ENCODE measurements around the gene CIBAR2.
A peak's percentile ranks its signal among the peaks of the same experiment; 100 is the strongest.

Gene CIBAR2

DNA sequence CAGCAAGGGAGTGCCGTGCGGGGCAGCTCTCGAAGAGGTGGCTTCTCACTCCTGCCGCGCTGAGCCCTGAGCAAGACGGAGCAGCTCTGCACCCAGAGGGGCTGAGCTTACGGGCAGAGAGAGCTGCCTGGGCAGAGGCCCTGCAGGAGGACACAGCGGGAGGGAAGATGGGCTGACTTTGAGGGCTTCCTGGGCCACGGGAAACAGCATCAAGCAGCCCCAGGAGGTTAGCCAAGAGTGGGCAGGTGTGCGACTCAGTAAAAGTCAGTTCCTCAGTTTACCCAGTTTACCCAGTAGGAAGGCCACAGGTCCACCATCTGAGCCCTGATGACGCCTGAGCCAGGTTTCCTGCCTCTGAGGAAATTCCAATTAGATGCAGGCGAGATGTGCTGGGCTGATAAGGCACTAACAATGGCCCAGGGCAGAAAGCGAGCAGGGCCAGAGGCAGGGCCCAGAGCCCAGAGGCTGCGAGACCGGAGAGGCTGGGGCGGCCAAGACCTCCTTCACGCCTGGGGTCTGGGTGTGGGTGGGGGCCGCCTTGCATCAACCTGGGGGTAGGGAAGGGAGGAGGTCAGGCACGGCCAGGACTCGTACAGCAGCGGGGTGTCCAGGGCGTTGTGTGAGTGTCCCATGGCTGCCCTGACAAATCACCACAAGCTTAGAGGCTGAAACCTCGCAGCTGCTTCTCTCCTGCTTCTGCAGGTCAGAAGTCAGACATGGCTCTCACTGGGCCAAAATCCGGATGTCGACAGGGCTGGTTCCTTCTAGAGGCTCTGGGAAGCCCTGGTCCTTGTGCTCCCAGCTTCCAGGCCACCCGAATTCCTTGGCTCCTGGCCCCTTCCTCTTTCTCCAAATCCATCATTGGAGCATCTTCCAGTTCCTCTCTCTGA lies 32.0 kb upstream of the CIBAR2 start:
- no peak for DNase-seq

DNA sequence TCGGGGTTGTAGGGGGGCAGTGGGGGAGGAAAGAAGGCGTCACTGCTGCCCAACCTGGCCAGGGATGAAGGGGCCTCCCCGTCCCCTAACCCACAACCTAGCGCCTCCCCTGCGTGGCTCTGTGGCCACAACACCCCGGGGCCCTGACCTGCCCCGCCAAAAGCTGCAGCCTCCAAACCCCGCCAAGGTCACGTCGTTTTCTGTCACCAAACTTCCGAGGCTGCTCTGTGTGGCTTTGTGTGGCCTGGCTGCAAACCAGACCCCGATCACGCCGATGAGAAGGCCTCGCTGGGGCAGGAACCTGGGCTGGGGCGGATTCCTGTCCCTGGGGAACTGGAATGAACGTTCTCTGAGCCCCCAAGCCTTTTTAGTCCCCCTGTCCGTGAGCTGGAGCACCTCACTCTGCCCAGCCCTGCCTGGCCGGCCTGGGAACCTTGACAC lies 30.5 kb upstream of the CIBAR2 start:
- DNase-seq = no peak

DNA sequence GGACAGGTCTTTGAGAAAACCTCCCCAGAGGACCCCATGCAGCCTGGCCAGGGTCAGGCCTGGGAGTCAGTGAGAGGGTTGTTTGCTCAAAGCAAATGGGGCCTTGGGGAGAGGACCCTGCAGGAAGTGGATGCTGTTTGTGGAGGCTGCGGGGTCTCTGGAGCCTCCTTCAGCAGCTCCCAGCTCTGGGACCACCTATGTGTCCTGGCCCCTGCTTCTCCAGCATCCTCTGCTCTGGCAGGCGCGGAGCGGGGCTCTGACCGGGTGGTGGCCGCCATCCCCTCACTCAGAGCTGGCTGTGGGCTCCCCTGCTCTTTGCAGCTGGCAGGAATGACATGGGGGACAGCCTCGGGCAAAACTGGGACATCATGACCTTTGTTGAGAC lies 29.8 kb upstream of the CIBAR2 start:
- no peak for DNase-seq

DNA sequence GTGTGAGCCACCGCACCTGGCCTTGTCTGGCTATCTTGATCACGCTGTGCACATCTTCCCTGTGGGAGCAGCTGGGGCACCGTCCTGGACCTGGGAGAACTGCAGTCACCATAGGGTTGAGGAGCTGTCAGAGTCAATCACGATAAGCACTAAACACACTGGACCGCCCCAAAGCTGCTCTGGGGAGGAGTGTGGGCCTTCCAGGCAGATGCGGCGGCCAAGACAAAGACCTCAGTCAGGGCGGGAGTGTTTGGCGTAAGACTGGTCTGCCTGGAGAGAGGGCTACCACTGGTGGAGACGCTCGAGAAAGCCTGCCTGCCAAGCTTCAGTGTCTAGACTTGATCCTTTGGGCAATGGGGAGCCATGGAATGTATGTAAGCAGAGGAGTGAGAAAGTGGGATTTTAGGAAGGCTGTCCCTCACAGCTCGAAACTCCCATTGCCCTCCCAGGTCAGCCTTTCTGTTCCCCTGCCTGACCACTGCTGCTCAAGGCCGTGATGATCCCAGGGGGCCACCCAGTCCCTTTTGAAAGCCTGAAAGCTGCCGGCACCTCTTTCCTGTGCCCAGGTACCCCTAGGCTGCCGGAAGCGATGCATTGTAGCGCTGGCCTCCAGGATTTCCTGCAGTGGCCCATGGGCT lies 29.3 kb upstream of the CIBAR2 start:
- no peak for DNase-seq

DNA sequence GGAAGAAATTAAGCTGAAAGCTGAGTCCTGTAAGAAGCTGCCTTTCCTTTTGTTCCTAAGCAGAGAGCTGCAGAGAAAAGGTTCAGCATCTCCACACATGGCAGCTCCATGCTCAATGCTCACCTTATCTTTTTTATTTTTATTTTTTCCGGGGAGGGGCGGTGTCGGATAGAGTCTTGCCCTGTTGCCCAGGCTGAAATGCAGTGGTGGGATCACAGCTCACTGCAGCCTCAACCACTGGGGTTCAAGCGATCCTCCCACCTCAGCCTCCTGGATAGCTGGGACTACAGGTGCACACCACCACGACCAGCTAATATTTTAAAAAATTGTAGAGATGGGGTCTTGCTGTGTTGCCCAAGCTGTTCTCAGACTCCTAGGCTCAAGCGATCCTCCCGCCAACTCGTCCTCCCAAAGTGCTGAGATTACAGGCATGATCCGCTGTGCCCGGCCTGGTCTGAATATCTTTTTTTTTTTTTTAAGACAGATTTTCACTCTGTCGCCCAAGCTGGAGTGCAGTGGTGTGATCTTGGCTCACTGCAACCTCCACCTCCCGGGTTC lies 28.3 kb upstream of the CIBAR2 start:
- DNase-seq = no peak

DNA sequence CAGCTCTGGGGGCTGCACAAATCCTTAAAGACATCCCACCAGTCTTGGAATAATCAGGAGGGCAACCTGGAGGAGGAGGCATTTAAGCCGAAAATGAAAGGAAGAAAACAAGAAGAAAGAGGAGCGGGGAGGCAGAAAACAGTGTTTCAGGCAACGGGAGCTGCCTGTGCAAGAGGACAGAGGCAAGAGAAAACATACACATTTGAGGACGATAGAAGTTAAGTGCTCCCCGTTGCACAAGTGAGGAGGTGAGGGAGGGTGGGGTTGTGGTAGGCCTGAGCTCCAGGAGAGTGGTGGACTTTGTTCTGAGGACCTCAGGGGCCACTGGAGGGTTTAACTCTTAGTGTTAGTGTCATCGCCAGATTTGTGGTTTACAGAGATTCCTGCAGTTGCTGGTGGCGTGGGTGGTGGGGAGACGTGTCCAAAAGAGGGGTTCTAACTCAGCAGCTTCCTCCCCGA lies 27.6 kb upstream of the CIBAR2 start:
- DNase-seq = no peak

DNA sequence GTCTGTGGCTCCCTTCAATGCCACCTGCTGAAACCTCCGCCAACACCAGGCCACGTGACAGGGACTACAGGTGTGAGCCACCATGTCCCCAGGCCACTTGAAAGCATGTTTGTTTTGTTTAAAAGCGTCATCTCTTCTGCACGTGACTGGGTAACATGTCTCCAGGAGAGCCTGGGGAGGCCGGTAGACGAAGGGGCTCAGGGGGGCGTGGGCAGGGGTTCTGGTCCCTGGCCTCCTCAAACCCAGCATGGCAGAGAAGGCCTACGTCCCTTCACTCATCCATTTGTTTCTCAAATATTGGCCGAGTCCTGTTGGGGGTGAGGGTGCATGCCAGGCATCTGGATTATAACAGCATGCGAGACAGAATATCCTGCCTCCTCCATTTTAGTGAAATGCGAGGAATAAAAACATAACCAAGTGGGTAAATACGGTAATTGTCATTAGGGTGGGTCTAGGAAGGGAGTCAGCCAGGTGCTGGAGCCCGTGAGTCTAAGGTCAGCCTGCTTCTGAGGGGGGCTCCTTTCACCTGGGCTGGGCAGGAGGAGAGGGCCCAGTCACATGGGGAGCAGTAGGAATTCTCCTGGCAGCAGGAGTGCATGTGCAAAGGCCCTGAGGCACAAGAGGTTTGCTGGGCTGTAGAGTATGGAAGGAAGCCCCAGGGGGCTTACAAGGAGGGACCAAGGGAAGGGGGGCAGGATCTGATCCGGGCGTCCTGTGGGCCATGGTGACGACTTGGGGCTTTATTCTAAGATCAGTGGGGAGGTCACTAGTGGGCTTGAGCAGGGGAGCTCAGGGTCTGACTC lies 26.8 kb upstream of the CIBAR2 start:
- no peak for DNase-seq

DNA sequence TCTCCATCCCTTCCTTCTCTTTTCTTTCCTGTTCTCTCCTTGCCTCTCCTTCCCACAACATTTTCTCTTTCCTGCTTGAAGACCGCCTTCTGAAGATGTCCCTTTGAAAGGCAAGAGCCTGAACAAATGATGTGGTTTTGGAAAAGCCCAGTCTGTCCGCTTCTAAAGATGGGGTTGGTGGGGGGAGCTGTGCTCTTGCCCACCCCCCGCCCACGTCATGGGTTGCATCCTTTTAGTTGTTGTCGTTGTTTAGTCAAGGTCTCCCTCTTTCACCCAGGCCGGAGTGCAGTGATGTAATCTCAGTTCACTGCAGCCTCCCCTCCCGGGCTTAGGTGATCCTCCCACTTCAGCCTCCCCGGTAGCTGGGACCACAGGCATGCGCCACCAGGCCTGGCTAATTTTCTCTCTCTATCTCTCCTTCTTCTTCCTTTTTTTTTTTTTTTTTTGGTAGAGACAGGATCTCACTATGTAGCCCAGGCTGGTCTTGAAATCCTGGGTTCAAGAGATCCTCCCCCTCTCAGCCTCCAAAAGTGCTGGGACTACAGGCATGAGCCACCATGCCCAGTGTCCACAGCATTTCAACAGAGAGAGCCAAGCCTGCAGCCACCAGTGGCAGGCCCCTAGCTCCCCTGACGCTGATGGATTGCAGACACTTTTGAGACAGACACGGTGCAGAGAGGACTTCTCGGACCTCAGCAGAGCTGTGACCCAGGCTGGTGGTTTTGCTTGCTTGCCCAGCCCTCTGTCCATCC lies 26.0 kb upstream of the CIBAR2 start:
- DNase-seq = no peak

DNA sequence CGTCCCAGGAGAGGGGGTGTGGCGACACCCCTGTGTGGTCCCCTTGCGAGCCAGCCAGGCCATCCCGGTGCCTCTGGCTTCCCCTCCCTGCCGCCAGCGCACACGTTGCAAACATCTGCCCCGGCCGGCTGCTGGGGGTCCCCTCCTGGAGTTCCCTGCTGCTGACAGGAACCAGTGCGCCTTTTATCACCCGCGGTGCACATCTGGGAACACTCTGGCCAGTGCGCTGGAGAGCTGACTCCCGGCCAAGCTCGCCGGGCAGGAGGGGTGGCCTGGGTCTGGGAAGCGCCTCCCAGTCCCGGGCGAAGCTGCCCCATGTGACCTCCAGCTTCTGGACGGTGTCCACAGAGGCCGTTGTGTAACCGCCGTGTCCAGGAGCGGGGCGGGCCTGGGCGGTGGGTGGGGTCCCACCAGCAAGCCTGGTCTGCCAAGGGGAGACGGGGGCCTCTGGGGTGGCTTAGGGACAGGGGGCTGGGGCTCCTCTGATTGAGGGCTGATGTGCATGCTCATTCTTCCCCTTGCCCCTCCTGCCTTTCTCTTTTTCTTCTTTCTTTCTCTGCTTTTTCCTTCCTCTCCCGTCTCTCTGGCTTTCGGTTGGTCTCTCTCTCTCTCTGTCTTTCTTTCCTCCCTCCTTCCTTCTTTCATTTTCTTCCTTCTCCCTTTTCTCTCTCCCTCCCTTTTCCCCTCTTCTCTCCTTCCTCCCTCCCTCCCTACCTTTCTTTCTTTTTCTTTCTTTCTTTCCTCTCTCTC lies 25.2 kb upstream of the CIBAR2 start:
- peak; percentile 63 to 64 for DNase-seq

DNA sequence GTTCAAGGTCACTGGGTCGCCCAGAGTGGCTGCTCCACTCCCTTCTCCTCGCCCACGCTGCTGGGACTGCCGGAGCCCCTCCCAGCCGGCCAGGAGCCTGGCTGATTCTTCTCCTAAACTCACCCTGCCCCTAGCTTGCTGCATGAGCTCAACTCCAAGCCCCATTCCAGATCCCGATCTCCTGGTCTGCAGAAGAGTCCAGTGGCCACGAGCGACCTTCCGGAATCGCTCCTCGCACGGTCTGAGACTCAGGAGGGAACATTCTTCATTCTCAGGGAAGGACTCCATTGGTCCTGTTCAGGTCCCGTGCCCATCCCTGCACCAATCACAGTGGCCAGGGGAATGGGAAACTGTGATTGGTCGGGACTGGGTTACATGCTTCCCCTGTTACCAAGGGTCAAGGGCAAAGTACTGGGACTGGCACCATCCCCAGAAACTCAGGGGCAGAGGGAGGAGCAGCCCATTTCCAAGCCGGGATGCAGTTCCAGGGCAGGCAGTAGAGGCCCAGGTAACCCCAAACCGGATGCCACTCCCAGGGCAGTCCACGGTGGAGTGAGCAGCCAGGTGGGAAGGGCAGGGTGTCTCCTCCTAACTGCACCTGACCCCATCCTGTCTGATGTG lies 24.5 kb upstream of the CIBAR2 start:
- peak; percentile 58 to 73 for DNase-seq

DNA sequence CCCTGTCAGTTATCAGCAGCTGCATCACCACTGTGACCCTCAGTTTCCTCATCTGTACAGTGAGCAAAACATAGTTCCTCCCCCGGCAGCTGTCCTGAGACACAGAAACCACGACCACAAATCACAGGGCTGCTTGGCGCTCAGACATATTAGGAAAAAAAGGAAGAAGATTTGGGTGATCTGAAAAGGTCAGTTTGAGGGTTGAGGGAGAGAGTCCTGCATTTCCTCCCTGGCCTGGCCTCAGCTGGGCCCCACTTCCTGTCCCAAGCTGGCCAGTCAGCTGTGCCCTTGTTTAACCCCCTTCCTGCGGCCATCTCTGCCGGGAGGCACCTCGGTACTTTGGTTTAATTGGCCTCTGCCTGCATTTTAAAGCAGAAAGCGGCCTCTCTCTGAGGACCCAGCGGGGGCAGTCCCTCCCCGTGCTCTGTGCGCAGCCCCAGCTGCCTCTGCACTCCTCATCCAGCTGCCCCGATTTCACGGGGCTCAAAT lies 24.0 kb upstream of the CIBAR2 start:
- DNase-seq = peak; percentile 73 to 80

DNA sequence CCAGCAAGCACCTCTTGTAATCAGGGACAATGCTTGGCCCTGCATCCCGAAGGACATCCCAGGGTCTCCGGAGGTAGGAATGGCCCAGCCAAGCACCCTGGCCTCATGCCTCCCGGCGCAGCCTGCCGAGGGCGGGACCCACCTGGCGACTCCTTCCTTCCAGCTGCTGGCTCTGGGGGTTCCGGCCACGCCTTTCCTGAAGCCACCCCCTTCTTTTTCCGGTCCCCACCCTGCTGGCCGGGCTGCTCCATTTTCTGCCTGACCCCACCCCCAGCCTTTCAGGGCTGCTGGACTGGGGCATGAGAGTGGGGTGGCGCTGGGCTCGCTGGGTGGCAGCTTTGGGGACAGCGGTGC lies 22.5 kb upstream of the CIBAR2 start:
- no peak for DNase-seq

DNA sequence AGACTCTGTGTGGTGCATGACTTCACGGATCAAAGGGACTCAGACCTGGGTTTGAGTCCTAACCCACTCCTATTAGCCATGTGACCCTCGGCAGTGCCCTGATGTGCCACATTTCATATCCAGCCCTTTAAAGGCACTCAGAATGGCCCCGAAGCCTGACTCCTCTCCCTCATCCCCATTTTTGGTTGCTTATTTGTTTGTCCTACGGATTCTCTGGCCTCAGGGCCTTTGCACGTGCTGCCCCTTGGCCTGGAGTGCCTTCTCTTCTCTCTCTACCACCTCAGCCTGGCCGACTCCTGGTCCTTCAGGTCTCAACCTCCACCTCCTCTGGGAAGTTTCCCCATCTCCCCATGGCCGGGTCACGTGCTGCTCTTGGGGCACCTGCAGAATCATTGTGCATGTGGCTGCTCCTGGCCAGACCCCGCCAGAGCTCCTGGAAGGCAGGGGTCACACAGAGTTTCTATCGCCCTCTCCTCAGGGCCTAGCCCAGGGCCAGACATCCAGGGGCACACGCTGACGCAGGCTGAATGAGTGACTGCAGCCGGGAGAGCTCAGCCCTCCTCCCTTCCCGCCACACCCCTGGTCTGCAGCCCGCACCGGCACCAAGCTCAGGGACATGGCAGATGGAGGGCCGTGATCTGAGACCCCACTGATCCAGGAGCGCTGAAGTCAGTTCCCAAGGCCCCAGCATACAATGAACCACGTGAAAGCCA lies 22.0 kb upstream of the CIBAR2 start:
- DNase-seq = no peak

DNA sequence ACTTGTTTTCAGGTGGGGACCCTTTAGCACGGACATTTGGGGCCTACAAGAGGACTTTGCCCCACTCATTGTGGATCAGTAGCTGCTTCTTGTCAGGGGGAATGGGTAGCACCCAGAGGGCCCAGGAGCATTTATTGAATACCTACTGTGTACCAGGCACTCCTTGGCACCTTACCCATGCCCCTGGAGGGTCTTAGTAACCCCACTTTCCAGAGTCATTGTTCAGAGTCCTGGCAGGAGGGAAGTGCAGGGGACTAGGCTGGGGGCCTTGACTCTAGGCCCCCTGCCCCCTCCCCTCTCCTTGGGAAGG lies 21.0 kb upstream of the CIBAR2 start:
- DNase-seq = no peak

DNA sequence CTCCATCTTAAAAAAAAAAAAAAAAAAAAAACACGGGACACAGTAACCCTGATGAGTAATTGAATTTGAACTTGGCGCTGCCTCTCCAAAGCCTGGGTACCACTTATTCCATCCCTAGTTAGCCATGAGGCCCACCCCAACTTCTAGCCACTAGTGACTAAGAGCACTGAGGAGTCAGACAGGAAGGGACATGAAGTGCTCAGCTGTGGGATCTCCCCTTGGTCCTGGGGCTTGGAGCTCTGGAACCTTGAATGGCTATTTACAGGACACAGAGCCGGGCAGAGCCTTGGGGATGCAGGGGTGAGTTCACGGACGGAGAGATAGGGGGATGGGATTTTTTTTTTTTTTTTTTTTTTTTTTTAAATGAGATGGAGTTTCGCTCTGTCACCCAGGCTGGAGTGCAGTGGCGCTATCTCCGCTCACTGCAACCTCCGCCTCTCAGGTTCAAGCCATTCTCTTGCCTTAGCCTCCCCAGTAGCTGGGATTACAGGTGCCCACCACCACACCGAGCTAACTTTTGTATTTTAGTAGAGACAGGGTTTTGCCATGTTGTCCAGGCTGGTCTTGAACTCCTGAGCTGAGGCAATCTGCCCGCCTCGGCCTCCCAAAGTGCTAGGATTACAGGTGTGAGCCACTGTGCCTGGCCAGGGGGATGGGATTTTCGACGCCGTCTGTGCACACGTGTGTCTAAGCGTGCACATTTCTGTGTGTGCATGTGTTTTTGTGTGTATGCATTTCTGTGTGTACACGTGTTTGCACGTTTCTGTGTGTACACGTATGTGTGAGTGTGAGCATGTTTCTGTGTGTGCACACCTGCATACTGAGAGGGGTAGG lies 20.4 kb upstream of the CIBAR2 start:
- DNase-seq = no peak

DNA sequence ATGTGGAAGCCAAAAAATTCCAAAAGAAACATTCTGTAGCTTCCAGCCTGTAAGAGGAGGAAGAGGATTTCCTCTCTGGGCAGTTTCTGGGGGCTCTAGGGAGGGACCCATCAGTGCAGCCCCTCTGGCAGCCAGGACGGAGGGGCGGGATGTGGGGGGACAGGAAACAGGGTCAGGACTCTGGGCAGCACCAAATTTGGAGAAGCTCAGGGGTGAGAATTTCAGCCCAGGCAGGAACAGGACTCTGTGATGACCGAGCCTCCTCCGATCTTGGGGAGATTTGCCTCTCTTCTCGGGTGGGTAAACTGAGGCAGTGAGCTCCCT lies 18.4 kb upstream of the CIBAR2 start:
- DNase-seq = no peak

DNA sequence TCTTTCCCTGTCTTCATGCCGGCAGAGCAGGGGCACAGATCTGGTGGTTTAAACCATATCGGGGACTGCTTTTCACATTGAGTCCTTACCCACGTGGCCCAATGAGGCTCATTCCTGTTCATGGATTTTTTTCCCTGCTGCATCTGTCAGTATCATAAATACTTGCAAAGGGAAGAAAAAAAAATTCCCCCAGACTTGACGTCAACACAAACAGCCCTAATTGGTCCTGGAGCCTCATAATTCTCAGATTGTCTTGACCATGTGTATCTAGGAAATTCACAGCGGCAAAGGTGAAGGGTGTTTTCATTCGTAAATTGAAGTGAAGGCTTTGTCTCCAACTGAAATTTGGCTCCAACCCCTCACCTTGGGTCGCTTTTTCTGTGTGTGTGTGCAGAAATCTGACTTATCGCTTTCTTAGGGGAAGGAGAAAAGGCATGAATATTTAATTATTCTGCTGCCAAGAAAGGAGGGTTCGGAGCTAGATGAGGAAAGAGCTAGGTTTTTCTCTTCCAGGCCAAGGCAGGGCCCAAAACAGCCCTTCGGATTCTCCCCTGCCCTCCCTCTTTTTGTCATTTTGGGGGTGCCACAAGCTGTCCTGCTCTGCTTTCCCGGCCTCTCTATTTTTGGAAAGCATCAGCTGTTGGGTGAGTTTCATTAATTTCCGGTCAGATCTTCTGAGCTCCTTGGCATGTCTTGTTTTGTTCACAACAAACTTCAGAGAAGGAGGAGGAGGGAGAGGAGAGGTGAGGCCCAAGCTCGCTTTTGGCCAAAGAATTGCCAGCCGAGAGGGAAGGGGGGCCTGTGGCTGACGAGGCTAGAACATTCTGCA lies 17.8 kb upstream of the CIBAR2 start:
- DNase-seq = no peak

DNA sequence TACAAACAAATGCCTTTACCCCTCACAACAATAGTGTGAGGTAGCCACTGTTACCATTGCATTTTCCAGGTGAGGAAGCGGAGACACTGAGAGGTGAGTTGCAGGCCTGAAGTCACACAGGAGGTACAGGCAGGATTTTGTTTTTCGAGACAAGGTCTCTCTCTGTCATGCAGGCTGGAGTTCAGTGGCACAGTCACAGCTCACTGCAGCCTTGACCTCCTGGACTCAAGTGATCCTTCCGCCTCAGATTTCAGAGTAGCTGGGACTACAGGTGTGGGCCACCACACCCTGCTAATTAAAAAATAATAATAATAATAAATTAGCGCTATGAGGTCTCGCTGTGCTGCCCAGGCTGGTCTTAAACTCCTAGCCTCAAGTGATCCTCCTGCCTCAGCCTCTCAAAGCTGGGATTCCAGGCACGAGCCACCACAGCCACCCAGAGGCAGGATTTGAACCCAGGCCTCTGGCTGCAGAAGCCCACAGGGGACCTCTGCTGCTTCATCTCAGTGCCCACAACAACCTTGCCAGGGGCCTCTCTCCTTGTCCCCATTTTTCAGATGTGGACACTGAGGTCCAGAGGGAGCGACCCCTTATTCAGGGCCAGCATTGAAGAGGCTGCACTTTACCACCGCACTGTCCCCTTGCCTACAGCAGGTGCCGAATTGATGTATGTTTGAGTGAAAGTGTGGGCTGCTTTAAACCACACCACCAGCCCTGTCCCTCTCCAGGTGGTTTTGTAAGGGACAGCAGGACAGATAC lies 16.0 kb upstream of the CIBAR2 start:
- no peak for DNase-seq
